H9 (cell line): ENCODE data around the gene ASIC4. TPM values are rescaled to one million over a fixed set of nuclear protein-coding genes. Genes with fewer than 3 reads are reported as not detected.

Experiments used
- DNase-seq: peaks from one replicate; pipeline ENCODE4 v3.0.0-alpha.2; 2017
- H2AFZ ChIP-seq: one replicate; pipeline ENCODE4 v1.6.1; 2013; ENCODE audit warnings: mild to moderate bottlenecking, low read length, control low read depth, moderate library complexity
- H2AK5ac ChIP-seq: 2 replicates; pipeline ENCODE4 v1.6.1; 2013; ENCODE audit warnings: low read length, control low read depth, mixed read lengths; ENCODE audit not compliant: insufficient read length
- H2BK120ac ChIP-seq: one replicate; pipeline ENCODE4 v1.6.1; 2013; ENCODE audit warnings: low read depth, mild to moderate bottlenecking, low read length, control low read depth, inconsistent platforms; ENCODE audit not compliant: poor library complexity, severe bottlenecking
- H2BK12ac ChIP-seq: 2 replicates; pipeline ENCODE4 v1.6.1; 2013; ENCODE audit warnings: low read length, control low read depth, mixed read lengths, low read depth; ENCODE audit not compliant: insufficient read length
- H2BK15ac ChIP-seq: 2 replicates; pipeline ENCODE4 v1.6.1; 2013; ENCODE audit warnings: low read depth, low read length, control low read depth
- H2BK20ac ChIP-seq: one replicate; pipeline ENCODE4 v1.6.1; 2013; ENCODE audit warnings: low read depth, mild to moderate bottlenecking, low read length, control low read depth, inconsistent platforms; ENCODE audit not compliant: poor library complexity, severe bottlenecking
- H2BK5ac ChIP-seq: 2 replicates; pipeline ENCODE4 v1.6.1; 2013; ENCODE audit warnings: low read length, control low read depth, mixed read lengths; ENCODE audit not compliant: insufficient read length
- H3K14ac ChIP-seq: 2 replicates; pipeline ENCODE4 v1.6.1; 2013; ENCODE audit warnings: low read length, control low read depth; ENCODE audit not compliant: insufficient read depth
- H3K18ac ChIP-seq: 2 replicates; pipeline ENCODE4 v1.6.1; 2013; ENCODE audit warnings: low read depth, mild to moderate bottlenecking, mixed read lengths, low read length, control low read depth; ENCODE audit not compliant: insufficient read length
- H3K23ac ChIP-seq: 2 replicates; pipeline ENCODE4 v1.6.1; 2013; ENCODE audit warnings: low read length, control low read depth, mixed read lengths, low read depth; ENCODE audit not compliant: insufficient read length
- H3K23me2 ChIP-seq: 2 replicates; pipeline ENCODE4 v1.6.1; 2013; ENCODE audit warnings: low read depth, mild to moderate bottlenecking, mixed read lengths, low read length, control low read depth; ENCODE audit not compliant: insufficient read length, poor library complexity, severe bottlenecking
- H3K27ac ChIP-seq: 2 replicates; pipeline ENCODE4 v1.5.1; 2013; ENCODE audit warnings: low read length, control low read depth, mixed read lengths, low read depth; ENCODE audit not compliant: insufficient read length
- H3K27me3 ChIP-seq: 2 replicates; pipeline ENCODE4 v1.6.1; 2013; ENCODE audit warnings: low read length, control low read depth, inconsistent platforms; ENCODE audit not compliant: insufficient read depth
- H3K4ac ChIP-seq: 2 replicates; pipeline ENCODE4 v1.6.1; 2013; ENCODE audit warnings: low read depth, mild to moderate bottlenecking, control low read depth, inconsistent platforms, low read length, moderate library complexity
- H3K4me1 ChIP-seq: 2 replicates; pipeline ENCODE4 v1.6.1; 2013; ENCODE audit warnings: low read length, control low read depth, inconsistent platforms; ENCODE audit not compliant: insufficient read depth
- H3K4me2 ChIP-seq: 2 replicates; pipeline ENCODE4 v1.6.1; 2013; ENCODE audit warnings: low read length, control low read depth, mixed read lengths; ENCODE audit not compliant: insufficient read length, insufficient read depth
- H3K56ac ChIP-seq: 2 replicates; pipeline ENCODE4 v1.6.1; 2013; ENCODE audit warnings: low read depth, mild to moderate bottlenecking, mixed read lengths, low read length, control low read depth; ENCODE audit not compliant: insufficient read length
- H3K79me1 ChIP-seq: 2 replicates; pipeline ENCODE4 v1.6.1; 2013; ENCODE audit warnings: low read depth, mild to moderate bottlenecking, moderate library complexity, low read length, control low read depth, inconsistent platforms; ENCODE audit not compliant: insufficient read depth, poor library complexity, severe bottlenecking
- H3K79me2 ChIP-seq: 2 replicates; pipeline ENCODE4 v1.6.1; 2013; ENCODE audit warnings: low read length, control low read depth, inconsistent platforms; ENCODE audit not compliant: insufficient read depth
- H3K9ac ChIP-seq: 2 replicates; pipeline ENCODE4 v1.6.1; 2013; ENCODE audit warnings: low read length, control low read depth, mixed read lengths; ENCODE audit not compliant: insufficient read length; ENCODE audit errors: extremely low read depth
- H3K9me3 ChIP-seq: one replicate; pipeline ENCODE4 v1.6.1; 2013; ENCODE audit warnings: low read depth, low read length, inconsistent platforms; ENCODE audit not compliant: control insufficient read depth
- H3T11ph ChIP-seq: one replicate; pipeline ENCODE4 v1.6.1; 2013; ENCODE audit warnings: mild to moderate bottlenecking, low read length, control low read depth, inconsistent platforms
- H4K20me1 ChIP-seq: one replicate; pipeline ENCODE4 v1.6.1; 2013; ENCODE audit not compliant: control insufficient read depth, insufficient read length, insufficient read depth
- H4K5ac ChIP-seq: 2 replicates; pipeline ENCODE4 v1.6.1; 2013; ENCODE audit warnings: low read depth, mild to moderate bottlenecking, mixed read lengths, low read length, control low read depth; ENCODE audit not compliant: insufficient read length
- H4K8ac ChIP-seq: replicated peaks from 2 replicates; pipeline ENCODE4 v1.6.1; 2013; ENCODE audit warnings: low read length, control low read depth, mixed read lengths, low read depth; ENCODE audit not compliant: insufficient read length
- H4K91ac ChIP-seq: 2 replicates; pipeline ENCODE4 v1.6.1; 2013; ENCODE audit warnings: low read depth, mild to moderate bottlenecking, moderate library complexity, mixed read lengths, low read length, control low read depth; ENCODE audit not compliant: insufficient read length
- H3K27ac Mint-ChIP-seq, 3 experiments: 2 replicates in 2 of 3; 3 replicates in 1 of 3; pipeline ENCODE4 v1.8.0; 2020 to 2021; ENCODE audit warnings: mixed read lengths in 3 of 3, mild to moderate bottlenecking in 1 of 3, moderate library complexity in 1 of 3
- H3K27me3 Mint-ChIP-seq: 2 replicates; pipeline ENCODE4 v1.8.0; 2021; ENCODE audit warnings: low read depth, mild to moderate bottlenecking, moderate library complexity, mixed read lengths
- H3K36me3 Mint-ChIP-seq, 3 experiments: 2 replicates in 2 of 3; 3 replicates in 1 of 3; pipeline ENCODE4 v1.8.0; 2020 to 2021; ENCODE audit warnings: low read depth in 3 of 3, mixed read lengths in 3 of 3; ENCODE audit not compliant: insufficient read depth in 1 of 3
- H3K4me1 Mint-ChIP-seq, 2 experiments: 2 replicates each; pipeline ENCODE4 v1.8.0; 2020; ENCODE audit warnings: mixed read lengths in 2 of 2
- H3K4me3 Mint-ChIP-seq, 2 experiments: 2 replicates in 1 of 2; 3 replicates in 1 of 2; pipeline ENCODE4 v1.8.0; 2020 to 2021; ENCODE audit warnings: mild to moderate bottlenecking in 2 of 2, mixed read lengths in 2 of 2, moderate library complexity in 1 of 2
- H3K9me3 Mint-ChIP-seq, 2 experiments: 2 replicates in 1 of 2; 3 replicates in 1 of 2; pipeline ENCODE4 v1.8.0; 2020; ENCODE audit warnings: mild to moderate bottlenecking in 2 of 2, mixed read lengths in 2 of 2, moderate library complexity in 1 of 2
- CTCF ChIP-seq: fragments of 200-600 bp; sonication (generic); conservative IDR thresholded peaks from 3 replicates; pipeline ENCODE4 v1.8.0; 2021; ENCODE audit warnings: antibody characterized with exemption, mild to moderate bottlenecking
- WGBS: extraction: QIAGEN DNeasy Blood & Tissue Kit; methylation state at CpG from one replicate; pipeline ENCODE4 v1.1.7; 2013; ENCODE audit warnings: missing lambda C conversion rate, low lambda C conversion rate, mixed read lengths; ENCODE audit not compliant: insufficient read length; ENCODE audit errors: extremely low coverage; 5-methylcytosine and 5-hydroxymethylcytosine counted together
- total RNA-seq: library from RNA; stranded (reverse); gene quantifications from 2 replicates; pipeline ENCODE4 v1.2.1, GENCODE V29; 2021

Gene ASIC4
- total RNA-seq, 1 experiment from 2014 or later, result 0.37 TPM

GRCh38 chr2:219465659-219466561 is 48.4 kb upstream of the ASIC4 start:
- Histone ChIP-seq H3K4me1 (no peaks in the 10 kb centered on the region; the same call in 1 of the 2 replicates), H3K14ac (no peak overlapping the region), H2AFZ (no peak overlapping the region), H2BK5ac (no peak overlapping the region), H2BK20ac (no peak overlapping the region), H3K18ac (no peak overlapping the region), H4K8ac (no peak overlapping the region), H3K4me2 (no peak overlapping the region), H4K91ac (no peak overlapping the region), H3K23me2 (no peaks in the 10 kb centered on the region), H3K4ac (no peak overlapping the region), H3K56ac (no peak overlapping the region), H3T11ph (no peak overlapping the region), H2AK5ac (no peak overlapping the region), H2BK120ac (no peak overlapping the region), H3K9ac (no peak overlapping the region), H3K9me3 (no peaks in the 10 kb centered on the region), H2BK15ac (no peak overlapping the region), H3K23ac (no peak overlapping the region), H4K20me1 (no peaks in the 10 kb centered on the region), H2BK12ac (no peak overlapping the region), H4K5ac (no peak overlapping the region), H3K27ac (no peak overlapping the region), H3K27me3 (no peaks in the 10 kb centered on the region), H3K79me2 (no peaks in the 10 kb centered on the region), H3K79me1 (no peaks in the 10 kb centered on the region)
- no peaks in the 10 kb centered on the region; a peak in 1 of 5 replicates for H3K9me3 Mint-ChIP-seq
- DNase-seq, result no peak
- no CpG with 5 or more reads among the region's 47 CpGs for WGBS
- peak overlapping the region in 1 of 3 experiments; percentile 80; a peak in 3 of 7 replicates for H3K27ac Mint-ChIP-seq
- TF ChIP-seq CTCF, result no peak
- no peak overlapping the region; a peak in 1 of 5 replicates for H3K4me3 Mint-ChIP-seq
- H3K27me3 Mint-ChIP-seq, result peaks cover 5% of the 10 kb centered on the region; the same call in 1 of the 2 replicates
- peaks cover 6 to 12% of the 10 kb centered on the region in 2 experiments for H3K4me1 Mint-ChIP-seq
- peaks cover 2 to 20% (median 9%) of the 10 kb centered on the region in 3 experiments for H3K36me3 Mint-ChIP-seq
